Hepatocyte (in vitro differentiated cells): ENCODE measurements around the gene LRRIQ4. TPM values are rescaled to one million over a fixed set of nuclear protein-coding genes. Genes with fewer than 3 reads are reported as not detected.
A peak's percentile ranks its signal among the peaks of the same experiment; 100 is the strongest.

Experiments used
- DNase-seq: peaks from one replicate; pipeline ENCODE4 v3.0.0-alpha.2; 2016; ENCODE audit warnings: low spot score
- H2AFZ ChIP-seq: fragments of 200-600 bp; sonication (generic); 2 replicates; pipeline ENCODE4 v1.6.0; 2016; ENCODE audit warnings: antibody characterized with exemption, mild to moderate bottlenecking
- H3K27ac ChIP-seq: fragments of 200-600 bp; sonication (generic); 2 replicates; pipeline ENCODE4 v1.5.1; 2016; ENCODE audit warnings: mild to moderate bottlenecking
- H3K27me3 ChIP-seq: fragments of 200-600 bp; sonication (generic); 2 replicates; pipeline ENCODE4 v1.6.1; 2016
- H3K36me3 ChIP-seq: fragments of 200-600 bp; sonication (generic); replicated peaks from 2 replicates; pipeline ENCODE4 v1.5.1; 2016; ENCODE audit warnings: low read depth; ENCODE audit not compliant: insufficient read depth
- H3K4me1 ChIP-seq: fragments of 200-600 bp; sonication (generic); 2 replicates; pipeline ENCODE4 v1.5.1; 2016; ENCODE audit warnings: mild to moderate bottlenecking, moderate library complexity; ENCODE audit not compliant: insufficient read depth
- H3K4me2 ChIP-seq: fragments of 200-600 bp; sonication (generic); 2 replicates; pipeline ENCODE4 v1.6.0; 2016
- H3K4me3 ChIP-seq: fragments of 200-600 bp; sonication (generic); 2 replicates; pipeline ENCODE4 v1.5.1; 2016; ENCODE audit warnings: mild to moderate bottlenecking
- H3K79me2 ChIP-seq: fragments of 200-600 bp; sonication (generic); 2 replicates; pipeline ENCODE4 v1.6.0; 2017; ENCODE audit warnings: mild to moderate bottlenecking
- H3K9me2 ChIP-seq: fragments of 200-600 bp; sonication (generic); replicated peaks from 2 replicates; pipeline ENCODE4 v1.6.0; 2017; ENCODE audit warnings: mild to moderate bottlenecking; ENCODE audit not compliant: insufficient read depth
- H3K9me3 ChIP-seq: fragments of 200-600 bp; sonication (generic); 2 replicates; pipeline ENCODE4 v1.5.1; 2016; ENCODE audit warnings: low read depth, mild to moderate bottlenecking
- H4K20me1 ChIP-seq: fragments of 200-600 bp; sonication (generic); 2 replicates; pipeline ENCODE4 v1.6.0; 2016; ENCODE audit warnings: mild to moderate bottlenecking; ENCODE audit not compliant: insufficient read depth, poor library complexity, severe bottlenecking
- EZH2 ChIP-seq: fragments of 200-600 bp; sonication (generic); IDR thresholded peaks from 2 replicates; pipeline ENCODE4 v1.6.1; 2016; ENCODE audit warnings: antibody characterized with exemption, mild to moderate bottlenecking, borderline replicate concordance
- EZH2phosphoT487 ChIP-seq: fragments of 200-600 bp; sonication (generic); IDR thresholded peaks from one replicate; pipeline ENCODE4 v1.6.1; 2018; ENCODE audit warnings: antibody characterized with exemption, mild to moderate bottlenecking, low read depth, moderate library complexity; ENCODE audit not compliant: unreplicated experiment, severe bottlenecking
- WGBS: methylation state at CpG from one replicate; pipeline ENCODE4 v1.1.6; 2016; ENCODE audit warnings: low lambda C conversion rate; ENCODE audit errors: missing lambda C conversion rate; 5-methylcytosine and 5-hydroxymethylcytosine counted together
- polyA plus RNA-seq: library from polyadenylated mRNA; unstranded; fragments of >200 nt; fragmentation: Nextera tagmentation; extraction: Ambion mirVana; gene quantifications from 2 replicates; pipeline ENCODE4 v1.2.1, GENCODE V29; 2016
- total RNA-seq: library from RNA; depleted of rRNA; stranded (reverse); fragments of >200 nt; gene quantifications from 2 replicates; pipeline ENCODE4 v1.2.3, GENCODE V29; 2014
- TF ChIP-seq, protein P1 (sequence below): fragments of 200-600 bp; sonication (generic); IDR thresholded peaks from 2 replicates; pipeline ENCODE4 v1.5.1; 2016; ENCODE audit warnings: antibody characterized with exemption, mild to moderate bottlenecking; ENCODE audit not compliant: poor library complexity

The LRRIQ4 gene
- total and polyA plus RNA-seq, 2 experiments from 2014 or later = not detected

GRCh38 chr3:169769287-169770181 is 43.1 kb upstream of the LRRIQ4 start, which contains the start of gene ACTRT3:
ACTRT3 (minus strand) TSS chr3:169769561; CDS start chr3:169769520, 41 bp downstream.
- H3K79me2 ChIP-seq = peaks cover 9% of the 10 kb centered on the region
- TF ChIP-seq, protein P1, sequence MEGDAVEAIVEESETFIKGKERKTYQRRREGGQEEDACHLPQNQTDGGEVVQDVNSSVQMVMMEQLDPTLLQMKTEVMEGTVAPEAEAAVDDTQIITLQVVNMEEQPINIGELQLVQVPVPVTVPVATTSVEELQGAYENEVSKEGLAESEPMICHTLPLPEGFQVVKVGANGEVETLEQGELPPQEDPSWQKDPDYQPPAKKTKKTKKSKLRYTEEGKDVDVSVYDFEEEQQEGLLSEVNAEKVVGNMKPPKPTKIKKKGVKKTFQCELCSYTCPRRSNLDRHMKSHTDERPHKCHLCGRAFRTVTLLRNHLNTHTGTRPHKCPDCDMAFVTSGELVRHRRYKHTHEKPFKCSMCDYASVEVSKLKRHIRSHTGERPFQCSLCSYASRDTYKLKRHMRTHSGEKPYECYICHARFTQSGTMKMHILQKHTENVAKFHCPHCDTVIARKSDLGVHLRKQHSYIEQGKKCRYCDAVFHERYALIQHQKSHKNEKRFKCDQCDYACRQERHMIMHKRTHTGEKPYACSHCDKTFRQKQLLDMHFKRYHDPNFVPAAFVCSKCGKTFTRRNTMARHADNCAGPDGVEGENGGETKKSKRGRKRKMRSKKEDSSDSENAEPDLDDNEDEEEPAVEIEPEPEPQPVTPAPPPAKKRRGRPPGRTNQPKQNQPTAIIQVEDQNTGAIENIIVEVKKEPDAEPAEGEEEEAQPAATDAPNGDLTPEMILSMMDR = peak; percentile 7
- TF ChIP-seq EZH2phosphoT487 = no peak
- peak within 1 kb of the TSS; percentile 61 for H2AFZ ChIP-seq
- H3K4me3 ChIP-seq = peak within 1 kb of the TSS; percentile 24
- H4K20me1 ChIP-seq = no peaks in the 10 kb centered on the region
- WGBS = 3% methylated on average over 42 of the region's 51 CpGs
- peak within 1 kb of the TSS; percentile 85 for H3K27ac ChIP-seq
- no peaks in the 10 kb centered on the region for H3K9me2 ChIP-seq
- no peaks in the 10 kb centered on the region for H3K27me3 ChIP-seq
- H3K4me2 ChIP-seq = peak within 1 kb of the TSS; percentile 73
- H3K36me3 ChIP-seq = no peaks in the 10 kb centered on the region
- H3K9me3 ChIP-seq = no peaks in the 10 kb centered on the region
- DNase-seq = peak; percentile 85
- H3K4me1 ChIP-seq = peaks cover 1% of the 10 kb centered on the region

- peak overlapping the region; percentile 91 for H2AFZ ChIP-seq
- H3K9me3 ChIP-seq = no peaks in the 10 kb centered on the region
- peak overlapping the region; percentile 99 for H3K27ac ChIP-seq
- H3K36me3 ChIP-seq = no peaks in the 10 kb centered on the region
- TF ChIP-seq, protein P1 = no peak
- TF ChIP-seq EZH2phosphoT487 (no peak), EZH2 (no peak)
- peak overlapping the region; percentile 74 for H3K4me2 ChIP-seq
- peaks cover 28% of the 10 kb centered on the region for H3K79me2 ChIP-seq
- peaks cover 5% of the 10 kb centered on the region for H4K20me1 ChIP-seq
- H3K9me2 ChIP-seq = no peaks in the 10 kb centered on the region
- no peaks in the 10 kb centered on the region for H3K27me3 ChIP-seq
- DNase-seq = peak; percentile 87
- peaks cover 11% of the 10 kb centered on the region for H3K4me1 ChIP-seq
- peak overlapping the region; percentile 66 for H3K4me3 ChIP-seq
- WGBS = under 1% methylated on average over 27 of the region's 27 CpGs
Observed at GRCh38 chr3:169771497-169772304, 41.0 kb upstream of the LRRIQ4 start.

GRCh38 chr3:169772305-169772896 is 40.3 kb upstream of the LRRIQ4 start:
- Histone ChIP-seq H3K9me3 (no peaks in the 10 kb centered on the region), H3K79me2 (peaks cover 35% of the 10 kb centered on the region), H3K36me3 (no peaks in the 10 kb centered on the region), H4K20me1 (peaks cover 5% of the 10 kb centered on the region), H3K27ac (peak overlapping the region; percentile 99), H2AFZ (peak overlapping the region; percentile 79), H3K4me2 (peak overlapping the region; percentile 74), H3K4me1 (peaks cover 11% of the 10 kb centered on the region), H3K4me3 (peak overlapping the region; percentile 66), H3K27me3 (no peaks in the 10 kb centered on the region), H3K9me2 (no peaks in the 10 kb centered on the region)
- DNase-seq = peak; percentile 90
- TF ChIP-seq EZH2phosphoT487 (no peak), EZH2 (no peak)
- TF ChIP-seq, protein P1 = no peak
- under 1% methylated on average over 15 of the region's 15 CpGs for WGBS
